NCI-H1694 treated with DMSO at 0.1 percent for 48 hours (cell line): ENCODE measurements around the gene ASB10.
A peak's percentile ranks its signal among the peaks of the same experiment; 100 is the strongest.

Experiments used
- DNase-seq: peaks from one replicate; lab custom pipeline; 2025; lab: John Stamatoyannopoulos, UW

Gene ASB10

GRCh38 chr7:151186640-151187408, at the start of gene ASB10:
TSS of gene ASB10 (minus strand) at chr7:151187250. CDS start at chr7:151187130, 120 bp downstream.
- no peak for DNase-seq

GRCh38 chr7:151236406-151236805, 49.4 kb upstream of the ASB10 start:
- no peak for DNase-seq

- no peak for DNase-seq
Observed at GRCh38 chr7:151235091-151235787, 48.2 kb upstream of the ASB10 start.

GRCh38 chr7:151233804-151234203, 46.8 kb upstream of the ASB10 start:
- DNase-seq, result no peak

GRCh38 chr7:151232917-151233701, 46.1 kb upstream of the ASB10 start:
- peak; percentile 12 for DNase-seq

GRCh38 chr7:151232091-151232916, 45.3 kb upstream of the ASB10 start, which contains the start of gene CHPF2:
TSS of gene CHPF2 (plus strand) at chr7:151232483. CDS start at chr7:151234012, 1,529 bp downstream.
- DNase-seq, result peak; percentile 62

GRCh38 chr7:151231080-151231479, 44.0 kb upstream of the ASB10 start:
- no peak for DNase-seq

GRCh38 chr7:151229249-151229648, 42.2 kb upstream of the ASB10 start:
- no peak for DNase-seq

GRCh38 chr7:151228024-151228866, 41.2 kb upstream of the ASB10 start:
- DNase-seq, result no peak

GRCh38 chr7:151226875-151227782, 40.1 kb upstream of the ASB10 start, which contains the start of gene ABCF2:
TSS of gene ABCF2 (minus strand) at chr7:151227205. CDS start at chr7:151226458, 747 bp downstream.
- peak; percentile 96 for DNase-seq

GRCh38 chr7:151226560-151226874, 39.5 kb upstream of the ASB10 start:
- no peak for DNase-seq

- DNase-seq, result no peak
Observed at GRCh38 chr7:151225948-151226510, 39.0 kb upstream of the ASB10 start.

GRCh38 chr7:151223728-151224127, 36.7 kb upstream of the ASB10 start:
- DNase-seq, result no peak

GRCh38 chr7:151218170-151218569, 31.1 kb upstream of the ASB10 start:
- no peak for DNase-seq

GRCh38 chr7:151215396-151215795, 28.3 kb upstream of the ASB10 start:
- DNase-seq, result no peak

- DNase-seq, result no peak
Observed at GRCh38 chr7:151213826-151214225, 26.8 kb upstream of the ASB10 start.

GRCh38 chr7:151212626-151213025, 25.6 kb upstream of the ASB10 start:
- DNase-seq, result no peak

GRCh38 chr7:151211155-151211772, 24.2 kb upstream of the ASB10 start:
- DNase-seq, result no peak
